ENCODE measurements around the gene KRT33A. TPM values are rescaled to one million over a fixed set of nuclear protein-coding genes. Genes with fewer than 3 reads are reported as not detected.

The KRT33A gene
- total RNA-seq, 1 donor from 2014 or later = not detected

DNA sequence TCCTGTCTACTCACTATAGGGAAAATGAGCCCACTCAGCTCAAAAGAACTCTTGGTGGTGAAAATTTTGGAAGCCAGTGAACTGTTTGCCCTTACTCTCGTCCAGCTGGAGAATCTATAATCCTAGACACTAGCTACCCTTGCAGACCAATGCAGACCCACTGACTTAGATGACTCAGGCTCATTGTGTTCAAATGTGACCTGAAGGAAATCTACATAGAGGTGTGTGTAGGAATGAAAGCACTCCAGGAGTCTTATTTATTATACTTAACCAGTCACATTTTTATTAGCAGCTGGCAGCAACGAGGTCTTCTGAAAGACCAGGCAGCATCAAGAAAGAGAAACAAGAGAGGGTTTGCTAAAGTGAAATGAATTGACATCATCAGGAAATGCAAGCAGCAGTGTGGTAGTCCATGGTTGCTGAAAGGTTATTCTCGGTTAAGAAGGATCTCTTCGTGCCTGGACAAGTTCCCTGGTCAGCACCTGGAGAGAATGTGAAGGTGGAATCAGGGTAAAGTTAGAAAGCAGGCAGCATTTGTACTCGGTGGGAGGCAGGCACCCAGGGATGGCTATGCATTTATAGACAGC lies 49.3 kb downstream of the KRT33A start:
- TF ChIP-seq, protein P1, sequence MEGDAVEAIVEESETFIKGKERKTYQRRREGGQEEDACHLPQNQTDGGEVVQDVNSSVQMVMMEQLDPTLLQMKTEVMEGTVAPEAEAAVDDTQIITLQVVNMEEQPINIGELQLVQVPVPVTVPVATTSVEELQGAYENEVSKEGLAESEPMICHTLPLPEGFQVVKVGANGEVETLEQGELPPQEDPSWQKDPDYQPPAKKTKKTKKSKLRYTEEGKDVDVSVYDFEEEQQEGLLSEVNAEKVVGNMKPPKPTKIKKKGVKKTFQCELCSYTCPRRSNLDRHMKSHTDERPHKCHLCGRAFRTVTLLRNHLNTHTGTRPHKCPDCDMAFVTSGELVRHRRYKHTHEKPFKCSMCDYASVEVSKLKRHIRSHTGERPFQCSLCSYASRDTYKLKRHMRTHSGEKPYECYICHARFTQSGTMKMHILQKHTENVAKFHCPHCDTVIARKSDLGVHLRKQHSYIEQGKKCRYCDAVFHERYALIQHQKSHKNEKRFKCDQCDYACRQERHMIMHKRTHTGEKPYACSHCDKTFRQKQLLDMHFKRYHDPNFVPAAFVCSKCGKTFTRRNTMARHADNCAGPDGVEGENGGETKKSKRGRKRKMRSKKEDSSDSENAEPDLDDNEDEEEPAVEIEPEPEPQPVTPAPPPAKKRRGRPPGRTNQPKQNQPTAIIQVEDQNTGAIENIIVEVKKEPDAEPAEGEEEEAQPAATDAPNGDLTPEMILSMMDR (conservative IDR thresholded peaks at IDR 0.05; ENCODE audit: low read depth, low read length) = no peak
- no peak for DNase-seq (ENCODE audit: low read depth)
- no peak overlapping the region for H3K4me3 ChIP-seq (ENCODE audit: low read depth, low read length)

DNA sequence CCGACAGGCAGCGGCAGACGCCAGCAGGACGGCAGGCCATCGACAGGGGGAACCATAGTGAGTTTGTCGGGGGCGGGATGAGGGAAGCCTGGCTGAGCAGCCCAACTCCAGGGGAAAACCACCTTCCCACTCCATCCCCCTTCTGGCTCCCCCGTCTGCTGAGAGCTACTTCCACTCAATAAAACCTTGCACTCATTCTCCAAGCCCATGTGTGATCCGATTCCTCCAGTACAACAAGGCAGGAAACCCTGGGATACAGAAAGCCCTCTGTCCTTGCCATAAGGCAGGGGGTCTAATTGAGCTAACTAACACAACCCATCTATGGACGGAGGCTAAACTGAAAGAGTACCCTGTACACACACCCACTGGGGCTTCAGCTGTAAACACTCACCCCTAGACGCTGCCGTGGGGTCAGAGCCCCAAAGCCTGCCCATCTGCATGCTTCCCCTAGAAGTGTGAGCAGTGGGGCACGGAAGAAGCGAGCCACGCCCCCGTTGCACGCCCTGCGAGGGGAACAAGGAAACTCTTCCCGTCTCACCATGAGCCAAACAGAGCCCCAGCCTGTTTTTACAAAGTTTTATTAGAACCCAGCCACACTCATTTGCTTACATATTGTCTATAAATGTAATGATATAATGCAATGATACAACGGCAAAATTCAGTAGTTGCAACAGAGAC lies 52.0 kb downstream of the KRT33A start:
- DNase-seq (ENCODE audit: low read depth) = no peak
- no peak overlapping the region for H3K4me3 ChIP-seq (ENCODE audit: low read depth, low read length)
- TF ChIP-seq, protein P1 (conservative IDR thresholded peaks at IDR 0.05; ENCODE audit: low read depth, low read length) = no peak

DNA sequence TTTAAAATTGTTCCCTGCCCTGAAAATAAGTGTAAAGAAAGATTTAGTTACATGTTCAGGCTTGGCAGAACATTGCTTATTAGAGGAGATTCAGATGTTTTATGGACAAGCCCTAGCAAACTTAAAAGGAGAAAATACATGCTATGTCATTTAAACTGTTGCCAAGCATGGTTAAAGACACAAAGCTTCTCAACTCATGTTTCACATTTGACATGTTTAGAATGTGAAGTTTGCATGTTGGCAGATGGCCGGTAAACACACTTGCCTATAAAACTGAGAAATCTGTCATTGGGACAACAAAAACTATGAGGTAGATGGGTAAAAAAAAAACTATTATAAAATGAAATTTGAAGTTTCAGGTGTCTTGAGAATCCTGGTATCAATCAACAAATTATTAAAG lies 53.8 kb downstream of the KRT33A start:
- TF ChIP-seq, protein P1 (conservative IDR thresholded peaks at IDR 0.05; ENCODE audit: low read depth, low read length) = no peak
- no peak for DNase-seq (ENCODE audit: low read depth)

More for the DNA sequence above, 53.8 kb downstream of the KRT33A start:
- H3K4me3 ChIP-seq (ENCODE audit: low read depth, low read length) = no peak overlapping the region

Other genes with a start within 250 kb of the KRT33A start
- gene KRTAP4-16, start 248.6 kb downstream of the KRT33A start, total RNA-seq = not detected in 2 replicates
- gene KRTAP4-9, start 245.4 kb downstream of the KRT33A start, total RNA-seq = 0.58 TPM in 1 of 2 replicates, not detected in the other
- gene KRTAP4-11, start 232.5 kb downstream of the KRT33A start, total RNA-seq = not detected in 2 replicates
- gene KRTAP4-12, start 226.6 kb downstream of the KRT33A start, total RNA-seq = not detected in 2 replicates
- not detected in 2 replicates for gene KRTAP4-6, start 210.3 kb downstream of the KRT33A start, total RNA-seq
- not detected in 2 replicates for gene KRTAP4-5, start 201.0 kb downstream of the KRT33A start, total RNA-seq
- gene KRTAP4-4, start 190.1 kb downstream of the KRT33A start, total RNA-seq = not detected in 2 replicates
- gene KRTAP4-3, start 182.6 kb downstream of the KRT33A start, total RNA-seq = not detected in 2 replicates
- gene KRTAP4-2, start 172.6 kb downstream of the KRT33A start, total RNA-seq = not detected in 2 replicates
- gene KRTAP4-1, start 165.9 kb downstream of the KRT33A start, total RNA-seq = not detected in 2 replicates
- gene KRTAP9-1, start 160.9 kb downstream of the KRT33A start, total RNA-seq = not detected in 2 replicates
- not detected in 2 replicates for gene KRTAP9-2, start 124.2 kb downstream of the KRT33A start, total RNA-seq
- gene KRTAP9-3, start 118.4 kb downstream of the KRT33A start, total RNA-seq = not detected in 2 replicates
- gene KRTAP9-8, start 112.8 kb downstream of the KRT33A start, total RNA-seq = not detected in 2 replicates
- gene KRTAP9-4, start 101.1 kb downstream of the KRT33A start, total RNA-seq = not detected in 2 replicates
- not detected in 2 replicates for gene KRTAP9-9, start 95.4 kb downstream of the KRT33A start, total RNA-seq
- not detected in 2 replicates for gene KRTAP9-6, start 85.5 kb downstream of the KRT33A start, total RNA-seq
- gene KRTAP9-7, start 75.1 kb downstream of the KRT33A start, total RNA-seq = not detected in 2 replicates
- not detected in 2 replicates for gene KRTAP29-1, start 48.0 kb downstream of the KRT33A start, total RNA-seq
- not detected in 2 replicates for gene KRTAP16-1, start 41.5 kb downstream of the KRT33A start, total RNA-seq
- not detected in 2 replicates for gene KRTAP17-1, start 35.1 kb downstream of the KRT33A start, total RNA-seq
- gene KRT33B, start 19.0 kb upstream of the KRT33A start, total RNA-seq = 0.29 TPM in 2 replicates
- 4.2 and 15.1 TPM in 2 replicates for gene KRT34, start 31.5 kb upstream of the KRT33A start, total RNA-seq
- gene KRT31, start 46.8 kb upstream of the KRT33A start, total RNA-seq = not detected in 2 replicates
- not detected in 2 replicates for gene KRT37, start 73.8 kb upstream of the KRT33A start, total RNA-seq
- not detected in 2 replicates for gene KRT38, start 90.2 kb upstream of the KRT33A start, total RNA-seq
- gene KRT32, start 116.6 kb upstream of the KRT33A start, total RNA-seq = not detected in 2 replicates
- gene KRT35, start 130.3 kb upstream of the KRT33A start, total RNA-seq = not detected in 2 replicates
- not detected in 2 replicates for gene KRT36, start 139.1 kb upstream of the KRT33A start, total RNA-seq
- 1.0 and 2.0 TPM in 2 replicates for gene KRT13, start 154.8 kb upstream of the KRT33A start, total RNA-seq
- 4.6 and 15.6 TPM in 2 replicates for gene KRT15, start 168.1 kb upstream of the KRT33A start, total RNA-seq
- 1,090 and 2,137 TPM in 2 replicates for gene KRT19, start 177.5 kb upstream of the KRT33A start, total RNA-seq
- not detected in 2 replicates for gene KRT9, start 221.2 kb upstream of the KRT33A start, total RNA-seq
- not detected in 2 replicates for gene KRT14, start 236.1 kb upstream of the KRT33A start, total RNA-seq